Sigmoid colon (tissue), 4 donors: ENCODE results near the gene FBXO42.

ENCODE experiments used
- CTCF ChIP-seq, 4 experiments: fragments of 450-650 bp in 3 of 4; fragments of 200-600 bp in 1 of 4; IDR thresholded peaks; one replicate each; pipeline ENCODE4 v1.5.1; 2016 to 2019; ENCODE audit warnings: antibody characterized with exemption in 4 of 4, mild to moderate bottlenecking in 3 of 4, moderate library complexity in 2 of 4
- EP300 ChIP-seq, 4 donors: sonication (generic); formaldehyde crosslinking; IDR thresholded peaks; one replicate each; pipeline ENCODE4 v1.6.1; 2017; ENCODE audit warnings: antibody characterized with exemption in 4 of 4
- POLR2A ChIP-seq, 2 donors: fragments of 450-650 bp; IDR thresholded peaks; one replicate each; pipeline ENCODE4 v1.6.1; 2016; ENCODE audit warnings: antibody characterized with exemption in 2 of 2, mild to moderate bottlenecking in 2 of 2, moderate library complexity in 2 of 2
- POLR2AphosphoS5 ChIP-seq, 4 donors: sonication (generic); formaldehyde crosslinking; IDR thresholded peaks; one replicate each; pipeline ENCODE4 v1.6.1; 2017; ENCODE audit warnings: antibody characterized with exemption in 4 of 4

GRCh38 chr1:16292739-16293138, 59.5 kb downstream of the FBXO42 start:
- no peak for TF ChIP-seq POLR2AphosphoS5 (IDR thresholded peaks at IDR 0.05)
- TF ChIP-seq CTCF (IDR thresholded peaks at IDR 0.05) = no peak
- no peak for TF ChIP-seq POLR2A (IDR thresholded peaks at IDR 0.05)
- TF ChIP-seq EP300 (IDR thresholded peaks at IDR 0.05) = no peak
